HAP-1 (cell line): ENCODE data around the gene MDGA2.

ENCODE experiments used
- DNase-seq, 2 experiments: peaks; one replicate each; pipeline ENCODE4 v3.0.0-alpha.2; 2016 to 2020; ENCODE audit warnings: low spot score in 2 of 2
- H3K27me3 ChIP-seq: fragments of 250-450 bp; sonication (Bioruptor Pico); 2 replicates; pipeline ENCODE4 v1.5.1; 2020; ENCODE audit warnings: low read depth, mild to moderate bottlenecking, moderate library complexity
- H3K36me3 ChIP-seq: fragments of 250-450 bp; sonication (Bioruptor Pico); replicated peaks from 2 replicates; pipeline ENCODE4 v1.5.1; 2020; ENCODE audit warnings: mild to moderate bottlenecking
- H3K4me1 ChIP-seq: fragments of 250-450 bp; sonication (Bioruptor Pico); 2 replicates; pipeline ENCODE4 v1.5.1; 2020; ENCODE audit warnings: mild to moderate bottlenecking
- H3K4me3 ChIP-seq: fragments of 250-450 bp; sonication (Bioruptor Pico); 2 replicates; pipeline ENCODE4 v1.5.1; 2020; ENCODE audit warnings: mild to moderate bottlenecking, moderate library complexity
- H3K9me3 ChIP-seq: fragments of 250-450 bp; sonication (Bioruptor Pico); 2 replicates; pipeline ENCODE4 v1.5.1; 2020; ENCODE audit warnings: mild to moderate bottlenecking, moderate library complexity
- in situ Hi-C: fragments of 300-500 bp; cut with MboI; formaldehyde crosslinking; loops from 3 replicates; pipeline ENCODE4 v1.14.3; 2020; ENCODE audit warnings: low sequenced_read_pairs, inconsistent platforms, mixed read lengths

Gene MDGA2

GRCh38 chr14:46840944-46841720 lies 834.3 kb downstream of the MDGA2 start:
- DNase-seq: no peak
- no peaks in the 10 kb centered on the region for H3K9me3 ChIP-seq
- H3K36me3 ChIP-seq: no peaks in the 10 kb centered on the region
- in situ Hi-C loops: no loop called here
- no peaks in the 10 kb centered on the region for H3K4me1 ChIP-seq
- no peak overlapping the region for H3K4me3 ChIP-seq
- H3K27me3 ChIP-seq: no peaks in the 10 kb centered on the region

GRCh38 chr14:46820291-46820690 lies 855.1 kb downstream of the MDGA2 start:
- Histone ChIP-seq H3K27me3 (no peaks in the 10 kb centered on the region), H3K4me3 (no peak overlapping the region), H3K36me3 (no peaks in the 10 kb centered on the region), H3K9me3 (0 out of 2 replicates have a peak, but pooled peaks cover 2% of the 10 kb centered on the region), H3K4me1 (no peaks in the 10 kb centered on the region)
- DNase-seq: no peak
- in situ Hi-C loops: no loop called here

GRCh38 chr14:46819117-46819516 lies 856.3 kb downstream of the MDGA2 start:
- Histone ChIP-seq H3K4me3 (no peak overlapping the region), H3K9me3 (0 out of 2 replicates have a peak, but pooled peaks cover 2% of the 10 kb centered on the region), H3K27me3 (no peaks in the 10 kb centered on the region), H3K4me1 (no peaks in the 10 kb centered on the region), H3K36me3 (no peaks in the 10 kb centered on the region)
- no peak for DNase-seq
- in situ Hi-C loops: no loop called here

GRCh38 chr14:46818147-46818546 lies 857.3 kb downstream of the MDGA2 start:
- Histone ChIP-seq H3K9me3 (0 out of 2 replicates have a peak, but pooled peaks cover 2% of the 10 kb centered on the region), H3K27me3 (no peaks in the 10 kb centered on the region), H3K36me3 (no peaks in the 10 kb centered on the region), H3K4me1 (no peaks in the 10 kb centered on the region), H3K4me3 (no peak overlapping the region)
- in situ Hi-C loops: no loop called here
- DNase-seq: no peak

GRCh38 chr14:46793144-46793543 lies 882.3 kb downstream of the MDGA2 start:
- no peak for DNase-seq
- no peak overlapping the region for H3K4me3 ChIP-seq
- no peaks in the 10 kb centered on the region for H3K9me3 ChIP-seq
- in situ Hi-C loops: no loop called here
- no peaks in the 10 kb centered on the region for H3K4me1 ChIP-seq
- no peaks in the 10 kb centered on the region for H3K27me3 ChIP-seq
- H3K36me3 ChIP-seq: no peaks in the 10 kb centered on the region
